Limb (tissue), 2 donors: ENCODE measurements around the gene CFAP92.

ENCODE experiments used
- DNase-seq, 2 donors: peaks; one replicate each; pipeline ENCODE4 v3.0.0-alpha.2; 2016; ENCODE audit errors: extremely low spot score in 2 of 2

CFAP92 gene

DNA sequence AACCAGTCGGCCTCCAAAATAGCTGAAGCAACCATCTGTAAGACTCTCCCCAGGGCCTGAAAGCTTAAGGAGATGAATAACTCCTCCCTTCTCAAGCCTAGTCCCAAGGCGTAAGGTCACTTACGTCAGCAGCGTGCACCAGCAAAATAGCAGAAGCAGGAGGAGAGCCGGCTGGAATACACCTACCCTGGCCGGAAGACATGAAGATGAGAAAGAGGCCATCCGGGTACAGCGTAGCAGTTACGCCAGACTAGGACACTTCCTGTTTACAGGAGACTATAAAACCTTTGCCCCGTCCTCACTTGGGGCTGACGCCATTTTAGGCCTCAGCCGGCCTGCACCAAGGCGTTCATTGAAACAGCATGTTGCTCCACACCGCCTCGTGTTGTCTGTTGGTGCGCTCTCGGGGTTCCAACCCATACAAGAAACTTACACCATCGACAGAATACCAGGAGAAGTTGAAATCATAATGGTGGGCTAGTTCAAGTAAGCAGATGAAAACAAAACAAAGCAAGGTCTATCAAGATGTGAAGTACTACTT lies 2.5 kb downstream of the CFAP92 start:
- DNase-seq: no peak

DNA sequence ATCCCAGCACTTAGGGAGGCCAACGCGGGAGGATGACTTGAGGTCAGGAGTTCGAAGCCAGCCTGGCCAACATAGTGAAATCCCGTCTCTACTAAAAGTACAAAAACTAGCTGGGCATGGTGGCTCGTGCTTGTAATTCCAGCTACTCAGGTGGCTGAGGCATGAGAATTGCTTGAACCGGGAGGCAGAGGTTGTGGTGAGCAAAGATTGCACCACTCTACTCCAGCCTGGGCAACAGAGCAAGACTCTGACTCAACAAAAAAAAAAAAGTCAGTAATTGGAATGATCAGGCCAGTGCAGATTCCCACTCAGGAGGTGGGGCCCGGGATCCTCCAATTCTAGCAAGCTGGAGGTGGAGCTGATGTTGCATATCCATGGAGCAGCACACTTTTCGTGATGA lies 5.6 kb downstream of the CFAP92 start:
- no peak for DNase-seq

DNA sequence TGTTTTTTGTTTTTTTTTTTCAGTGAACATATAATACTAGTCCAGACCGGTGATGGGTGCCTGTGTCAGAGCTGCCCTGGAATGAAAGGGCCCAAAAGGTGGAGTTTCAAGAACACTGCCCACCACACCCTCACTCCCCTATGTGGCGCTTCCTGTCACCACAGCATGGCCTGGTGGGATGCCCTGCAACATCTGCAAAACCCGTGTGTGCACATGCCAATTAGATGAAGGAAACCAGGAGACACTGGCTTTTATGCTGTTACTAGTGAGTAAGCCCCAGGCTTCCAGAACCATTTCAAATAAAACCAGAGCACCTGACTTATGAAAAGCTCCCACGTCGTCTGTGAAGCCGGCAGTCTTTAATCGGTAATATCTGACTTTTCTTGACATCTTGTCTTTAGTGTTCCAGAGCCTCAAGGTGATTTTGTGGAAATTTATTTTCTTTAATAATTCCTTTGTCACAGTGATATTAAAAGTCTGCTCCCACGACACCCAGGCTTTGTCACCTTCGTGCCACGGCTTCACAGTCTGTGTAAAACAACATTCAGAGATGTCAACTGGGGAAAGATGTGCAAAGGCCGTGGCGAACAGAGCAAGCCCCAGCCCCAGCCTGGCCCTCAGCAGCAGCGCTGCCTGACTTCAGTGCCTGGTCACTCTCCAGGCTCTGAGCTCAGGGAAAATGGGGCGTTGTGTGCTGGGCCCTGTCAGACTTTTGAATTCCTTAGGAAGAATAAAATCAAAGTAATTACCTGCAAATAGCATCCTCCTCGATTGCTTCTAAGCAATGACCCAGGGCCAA lies 6.4 kb downstream of the CFAP92 start:
- DNase-seq: no peak

DNA sequence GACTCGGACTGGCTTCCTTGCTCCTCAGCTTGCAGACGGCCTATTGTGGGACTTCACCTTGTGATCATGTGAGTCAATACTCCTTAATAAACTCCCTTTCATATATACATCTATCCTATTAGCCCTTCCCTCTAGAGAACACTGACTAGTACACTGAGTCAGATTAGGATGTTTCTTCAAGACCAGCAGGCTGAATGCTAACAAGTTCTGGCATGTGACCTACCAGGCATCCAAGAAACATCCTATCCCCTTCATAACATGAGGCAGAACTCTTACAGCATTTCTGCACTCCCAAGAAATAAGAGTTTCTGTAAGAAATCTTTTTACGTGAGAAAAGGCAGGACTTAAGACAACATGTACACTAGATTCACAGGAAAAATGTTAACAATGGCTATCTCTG lies 9.3 kb downstream of the CFAP92 start:
- DNase-seq: no peak

DNA sequence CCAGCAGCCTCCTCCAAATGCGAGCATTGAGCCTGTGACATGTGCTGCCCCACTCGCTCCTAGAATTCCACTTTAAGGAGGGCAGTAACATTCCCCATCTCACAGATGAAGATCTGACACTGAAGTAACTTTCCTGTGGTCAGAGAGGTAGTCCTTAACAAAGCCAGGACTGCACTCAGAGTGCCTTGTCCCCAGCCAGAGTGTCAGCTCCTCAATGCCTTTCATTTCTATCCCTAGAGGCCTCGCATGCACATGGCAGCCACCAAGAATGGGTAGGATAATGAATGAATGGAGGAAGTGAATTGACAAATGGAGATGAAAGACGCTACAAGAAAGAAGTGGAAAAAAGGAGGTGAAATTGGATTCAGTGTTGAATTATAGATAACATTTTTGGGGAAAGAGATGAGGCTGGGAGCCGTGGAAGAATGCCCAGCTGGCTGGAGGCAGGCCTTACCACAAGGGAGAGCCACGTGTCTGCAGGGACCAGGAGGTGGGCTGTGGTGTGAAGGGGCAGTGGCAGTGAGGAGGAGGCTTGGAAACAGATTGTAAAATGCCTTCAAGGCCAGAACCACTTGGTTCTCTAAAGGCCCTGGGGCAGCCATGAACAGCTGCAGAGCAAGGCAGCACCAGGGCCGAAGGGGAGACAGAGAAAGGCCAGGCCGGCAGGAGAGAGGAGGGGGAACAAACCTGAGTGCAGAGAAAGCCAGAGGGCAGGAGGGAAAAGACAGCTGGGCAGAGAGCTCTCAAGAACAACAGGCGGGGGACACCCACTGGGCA lies 10.4 kb downstream of the CFAP92 start:
- DNase-seq: no peak

DNA sequence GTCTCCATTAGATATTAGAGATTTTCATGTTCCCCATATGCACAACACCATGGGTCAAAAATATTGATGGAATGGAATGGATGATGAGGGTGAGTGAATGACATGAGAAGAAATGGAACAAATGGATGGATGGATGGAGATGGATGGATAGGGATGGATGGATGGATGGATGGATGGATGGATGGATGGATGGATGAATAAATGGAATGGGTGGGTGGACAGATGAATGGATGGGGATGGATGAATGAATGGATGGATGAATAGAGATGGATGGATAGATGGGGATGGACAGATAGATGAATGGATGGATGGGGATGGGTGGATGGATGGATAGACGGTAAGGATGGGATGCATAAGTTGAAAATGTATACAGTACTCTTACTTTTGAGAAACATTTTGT lies 18.6 kb downstream of the CFAP92 start:
- no peak for DNase-seq

DNA sequence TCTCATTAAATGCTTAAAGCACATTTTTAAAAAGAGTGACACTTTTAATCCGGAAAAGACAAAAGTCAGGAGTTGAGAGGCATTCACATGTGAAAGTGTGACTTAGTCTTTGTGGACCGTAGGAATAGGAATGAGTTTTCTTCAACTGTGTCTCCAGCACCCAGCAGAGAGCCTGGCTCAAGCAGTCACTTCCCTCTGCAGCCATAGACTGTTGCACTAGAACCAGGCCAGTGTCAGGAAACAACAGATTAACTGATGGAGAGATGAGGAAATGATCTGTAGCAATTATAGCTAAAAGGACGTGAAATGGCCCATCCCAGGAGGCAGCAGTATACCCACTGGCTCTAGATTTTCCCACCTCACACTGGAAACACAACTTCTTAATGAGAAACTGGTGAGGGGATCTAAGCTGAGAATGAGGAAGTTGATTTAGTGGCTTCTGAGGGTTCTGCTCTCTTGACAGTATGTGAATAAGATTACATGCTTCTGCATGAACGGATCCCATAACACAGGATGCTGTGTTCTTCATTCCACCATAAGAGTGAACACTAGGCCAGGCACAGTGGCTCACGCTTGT lies 19.8 kb downstream of the CFAP92 start:
- no peak for DNase-seq

DNA sequence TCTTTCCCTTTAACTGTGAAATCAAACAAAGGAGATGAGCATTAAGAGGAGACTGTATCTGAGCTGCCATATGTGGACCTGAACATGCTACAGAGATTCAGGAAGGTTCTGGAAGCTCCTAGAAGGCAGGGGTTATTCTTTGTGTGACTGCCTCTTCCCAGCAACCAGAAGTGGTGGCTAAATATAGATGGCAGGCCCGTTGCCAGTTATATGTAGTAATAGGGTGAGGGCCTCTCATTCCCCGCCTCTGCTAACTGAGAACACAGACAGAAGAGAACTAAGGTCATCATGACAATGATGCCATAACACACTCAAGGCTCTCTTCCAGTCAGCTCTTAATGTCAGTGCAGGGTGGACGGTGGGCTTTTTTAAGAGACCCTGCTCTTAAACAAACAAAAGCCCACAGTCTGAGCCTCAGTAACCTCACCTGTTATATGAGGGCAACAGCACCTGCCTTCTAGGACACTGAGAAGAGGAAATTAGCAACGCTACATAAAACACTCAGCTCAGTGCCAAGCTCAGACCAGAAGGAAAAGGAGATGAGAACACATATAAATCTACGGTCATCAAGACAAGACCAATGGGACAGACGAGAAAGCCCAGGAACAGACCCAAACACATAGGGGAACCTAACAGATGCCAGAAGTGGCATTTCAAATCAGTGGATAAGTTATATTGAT lies 22.3 kb downstream of the CFAP92 start:
- DNase-seq: peak; percentile 26 to 50

DNA sequence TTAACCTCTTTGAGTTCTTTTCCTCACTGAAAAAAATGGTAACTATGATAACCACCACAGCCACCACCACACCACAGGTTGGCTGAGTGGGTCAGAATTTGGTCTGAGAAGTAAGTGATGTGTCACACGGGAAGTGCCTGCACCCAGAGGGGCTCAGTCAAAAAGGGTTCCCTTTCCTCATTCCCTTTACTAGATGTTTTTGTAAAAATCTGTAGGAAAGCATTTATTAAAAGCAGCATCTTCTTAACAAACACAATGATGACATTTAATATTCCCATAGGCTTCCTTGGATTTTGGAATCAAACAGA lies 23.2 kb downstream of the CFAP92 start:
- DNase-seq: no peak

DNA sequence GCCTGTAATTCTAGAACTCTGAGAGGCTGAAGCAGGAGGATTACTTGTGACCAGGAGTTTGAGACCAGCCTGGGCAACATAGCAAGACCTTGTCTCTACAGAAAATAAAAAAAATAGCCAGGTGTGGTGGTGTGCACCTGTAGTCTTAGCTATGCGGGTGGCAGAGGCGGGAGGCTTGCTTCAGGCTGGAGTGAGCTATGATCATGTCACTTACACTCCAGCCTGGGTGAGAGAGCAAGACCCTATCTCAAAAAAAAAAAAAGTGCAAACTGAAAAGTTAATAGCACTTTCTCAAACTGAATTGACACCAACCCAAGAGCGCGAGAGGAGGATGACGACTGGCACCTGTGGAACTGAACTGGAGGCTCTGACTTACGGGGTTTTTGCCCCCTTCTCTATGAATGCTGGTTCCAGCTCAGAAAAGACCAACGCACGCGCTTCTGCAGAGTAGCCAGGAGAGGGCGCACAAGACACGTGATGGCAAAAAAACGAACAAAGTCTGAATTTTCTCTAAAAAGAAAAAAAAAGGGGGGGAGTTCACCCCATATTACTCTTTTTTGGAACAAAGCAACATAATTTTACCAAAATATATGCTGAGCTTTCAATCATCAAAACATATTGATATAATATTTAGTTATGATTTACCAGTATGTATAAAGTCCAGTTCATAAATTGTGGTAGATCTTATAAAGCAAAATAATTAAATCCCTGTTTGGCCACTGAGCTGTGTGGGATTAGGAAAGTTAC lies 23.7 kb downstream of the CFAP92 start:
- peak; percentile 40 to 73 for DNase-seq

DNA sequence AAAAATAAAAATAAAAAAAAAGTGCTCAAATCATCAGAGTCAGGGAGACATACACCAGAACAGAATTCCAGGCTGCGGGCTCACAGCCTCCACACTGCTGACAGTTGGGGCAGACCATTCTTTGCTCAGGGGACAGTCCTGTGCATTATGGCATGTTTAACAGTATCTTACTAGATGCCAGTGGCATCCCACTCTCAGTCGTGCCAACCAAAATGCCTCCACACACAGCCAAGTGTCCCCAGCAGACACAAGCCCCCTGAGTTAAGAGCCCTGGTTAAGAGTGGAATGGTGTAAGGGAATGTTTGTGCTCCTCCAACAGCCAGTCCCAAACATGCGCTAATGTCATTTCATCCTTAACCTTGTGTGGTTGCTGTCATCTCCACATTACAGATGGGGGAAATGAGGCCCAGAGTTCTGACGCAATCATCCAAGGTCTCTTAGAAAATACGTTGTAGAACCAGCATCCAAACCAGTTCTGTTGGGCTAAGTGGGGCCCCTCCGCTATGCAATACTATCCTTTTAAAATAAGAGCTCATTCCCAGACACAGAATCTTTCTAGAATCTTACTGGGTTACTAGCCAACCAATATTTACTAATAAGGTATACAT lies 26.0 kb downstream of the CFAP92 start:
- DNase-seq: no peak

DNA sequence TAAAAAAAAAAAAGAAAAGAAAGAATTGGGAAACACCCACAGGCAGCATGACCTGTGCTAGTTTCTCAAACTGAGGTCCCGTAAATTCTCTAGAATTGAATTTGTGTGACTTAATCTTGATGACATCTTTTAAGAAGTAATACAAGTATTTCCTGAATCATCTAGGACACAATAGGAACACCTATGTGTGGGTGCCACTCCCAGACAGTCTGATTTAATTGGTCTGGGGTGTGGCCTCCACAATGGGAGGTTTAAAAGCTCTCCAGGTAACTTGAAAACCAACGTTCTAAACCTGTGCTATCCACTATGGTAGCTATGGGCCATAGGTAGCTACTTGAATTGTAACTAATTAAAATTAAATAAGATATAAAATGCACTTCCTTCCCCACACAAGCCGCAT lies 28.1 kb downstream of the CFAP92 start:
- DNase-seq: no peak

DNA sequence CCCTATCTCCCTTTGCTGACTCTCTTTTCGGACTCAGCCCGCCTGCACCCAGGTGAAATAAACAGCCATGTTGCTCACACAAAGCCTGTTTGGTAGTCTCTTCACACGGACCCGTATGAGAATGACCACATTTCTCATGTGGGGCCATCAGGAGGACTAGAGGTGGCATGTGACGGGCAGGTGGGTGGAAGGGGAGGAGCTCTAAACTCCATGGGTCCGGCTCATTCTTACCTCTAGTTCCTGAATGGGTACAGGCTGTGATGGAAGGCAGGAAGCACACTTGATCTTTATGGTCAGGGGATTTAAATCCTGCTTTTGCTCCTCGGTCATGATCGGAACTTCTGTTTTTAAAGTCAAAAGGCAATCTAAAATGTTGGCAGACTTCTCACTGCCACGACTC lies 28.6 kb downstream of the CFAP92 start:
- DNase-seq: no peak

DNA sequence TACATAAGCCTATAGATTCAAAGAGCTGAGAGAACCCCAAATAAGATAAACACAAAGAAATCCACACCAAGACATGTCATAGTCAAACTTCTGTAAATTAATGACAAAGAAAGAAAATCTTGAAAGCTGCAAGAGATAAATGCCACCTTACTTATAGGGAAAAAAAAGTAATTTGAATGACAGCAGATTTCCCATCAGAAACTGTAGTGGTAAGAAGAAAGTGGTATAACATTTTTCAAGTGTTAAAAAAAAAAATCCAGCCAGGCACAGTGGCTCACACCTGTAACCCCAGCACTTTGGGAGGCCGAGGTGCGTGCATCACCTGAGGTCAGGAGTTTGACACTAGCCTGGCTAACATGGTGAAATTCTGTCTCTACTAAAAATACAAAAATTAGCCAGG lies 37.4 kb downstream of the CFAP92 start:
- no peak for DNase-seq

DNA sequence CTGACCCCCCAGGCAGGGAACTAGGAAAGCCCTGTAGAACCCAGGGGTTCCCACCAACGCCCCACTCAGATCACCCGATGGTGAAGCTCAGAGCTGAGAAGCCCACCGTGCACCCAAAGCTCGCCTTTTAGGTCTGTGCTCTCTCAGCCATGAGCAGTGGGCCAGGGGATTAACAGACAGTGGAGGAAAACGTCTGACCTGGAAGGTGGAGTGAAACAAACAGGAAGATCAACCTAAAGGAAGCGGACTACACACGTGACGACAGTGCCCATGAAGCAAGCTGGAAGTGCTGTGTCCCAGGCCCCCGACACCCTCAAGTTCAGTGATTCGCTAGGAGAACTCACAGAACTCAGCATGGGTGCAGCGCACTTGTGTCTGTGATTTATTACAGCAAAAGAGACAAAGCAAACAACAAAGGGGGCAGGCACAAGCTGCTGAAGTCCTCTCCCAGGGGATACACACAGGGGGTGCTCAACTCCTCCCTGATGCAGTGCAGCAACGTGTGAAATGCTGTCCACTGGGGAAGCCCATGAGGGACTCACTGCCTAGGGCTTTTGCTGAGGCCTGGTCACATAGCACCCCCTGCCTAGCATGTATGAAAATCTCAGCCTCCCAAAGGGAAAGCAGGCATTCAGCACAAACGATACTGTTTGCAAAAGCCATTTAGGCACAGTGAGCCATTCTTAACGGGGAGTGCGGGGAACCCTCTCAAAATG lies 43.5 kb downstream of the CFAP92 start:
- no peak for DNase-seq

DNA sequence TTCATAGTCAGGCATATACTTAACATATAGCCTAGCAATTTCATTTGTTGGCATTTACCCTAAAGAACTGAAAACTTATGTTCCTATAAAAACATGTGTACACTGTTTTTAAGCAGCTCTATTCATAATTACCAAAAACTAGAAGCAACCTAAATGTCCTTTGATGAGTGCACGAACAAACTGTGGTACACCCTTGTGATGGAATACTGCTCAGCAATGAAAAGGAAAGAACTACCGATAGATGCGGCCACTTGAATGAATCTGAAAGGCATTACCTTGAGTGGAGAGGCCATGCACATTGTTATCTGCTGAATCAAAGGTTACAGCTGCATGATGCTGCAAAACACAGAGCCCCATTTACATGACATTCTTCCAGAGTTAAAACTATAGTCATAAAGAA lies 44.7 kb downstream of the CFAP92 start:
- DNase-seq: no peak

DNA sequence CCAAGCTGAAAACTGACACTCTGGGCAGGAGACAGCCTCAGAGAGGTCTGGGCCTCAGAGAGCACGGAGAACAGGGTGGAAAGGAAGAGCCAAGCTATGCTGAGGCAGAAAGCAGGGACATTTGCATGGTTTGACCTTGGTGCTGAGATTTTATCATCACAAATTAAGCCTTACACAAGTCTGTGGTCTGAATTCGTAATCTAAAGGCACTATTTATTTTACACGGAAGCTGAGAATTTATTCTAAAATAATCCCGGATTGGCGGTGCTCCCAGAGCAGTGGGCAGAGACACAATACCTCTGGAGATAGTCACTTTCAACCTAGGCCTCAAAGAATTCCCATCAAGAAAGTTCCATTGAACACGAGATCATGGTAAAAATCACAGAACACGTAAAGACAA lies 47.5 kb downstream of the CFAP92 start:
- DNase-seq: no peak

DNA sequence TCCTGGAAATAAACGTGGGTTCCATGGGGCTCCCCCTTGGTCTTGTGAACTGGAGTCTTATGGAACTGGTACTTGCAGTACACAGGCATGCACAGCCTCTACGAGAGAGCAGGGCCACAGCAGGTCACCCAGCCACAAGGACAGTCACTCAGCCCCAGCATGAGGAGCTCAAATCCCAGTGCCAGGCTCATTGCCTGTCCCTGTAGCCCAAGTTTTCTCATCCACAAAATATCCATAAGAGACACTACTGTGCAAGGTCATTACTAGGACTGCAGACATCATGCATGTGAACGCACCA lies 48.0 kb downstream of the CFAP92 start:
- DNase-seq: no peak

DNA sequence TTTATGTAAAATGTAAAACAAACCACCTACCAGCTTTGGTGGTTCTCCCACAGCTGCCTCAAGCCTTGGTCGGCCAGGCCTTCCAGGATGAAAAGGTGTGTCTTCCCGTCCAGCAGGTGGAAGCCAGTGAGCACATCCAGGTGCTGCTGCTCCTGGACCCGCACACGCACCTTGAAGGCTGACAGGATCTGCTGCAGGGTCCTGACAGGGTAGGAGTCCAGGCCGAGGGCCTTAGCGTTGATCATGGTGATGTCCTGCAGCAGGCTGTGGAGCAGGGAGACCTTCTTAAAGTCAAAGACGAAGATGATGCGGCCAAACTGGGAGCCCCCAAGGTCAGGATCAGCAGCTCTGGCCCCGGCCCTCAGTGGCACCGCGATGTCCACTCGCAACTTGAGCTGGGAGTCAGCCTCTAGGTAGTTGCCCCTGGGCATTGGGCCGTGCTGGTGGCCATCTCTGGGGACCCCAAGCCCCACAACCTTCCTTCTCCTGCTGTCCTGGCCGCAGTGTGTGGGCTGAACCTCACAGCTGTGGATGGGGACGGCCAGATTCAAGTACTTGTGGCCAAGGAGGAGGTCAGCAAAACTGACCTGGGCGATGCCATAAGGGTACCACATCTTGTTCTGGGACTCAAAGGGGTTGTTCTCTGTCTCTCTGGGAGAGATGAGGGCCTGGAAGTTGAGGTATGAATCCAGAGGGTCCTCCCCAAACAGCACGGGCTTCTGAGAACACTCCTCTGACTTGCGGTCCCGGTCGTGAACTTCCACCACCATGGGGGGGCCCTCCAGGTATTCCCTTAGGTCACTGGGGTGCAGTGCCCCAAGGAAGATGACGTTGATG lies 48.6 kb downstream of the CFAP92 start:
- no peak for DNase-seq
